Measurements from ENCODE around the gene ACAT2.

ACAT2 gene

GRCh38 chr6:159777240-159777904 lies 15.5 kb downstream of the ACAT2 start:
- DNase-seq (ENCODE audit: low read depth), result no peak
- TF ChIP-seq CTCF (IDR thresholded peaks at IDR 0.05; ENCODE audit: low read length, missing control alignments), result no peak
- no peak overlapping the region for H3K4me3 ChIP-seq (replicated peaks; ENCODE audit: low read depth, low read length)

DNA sequence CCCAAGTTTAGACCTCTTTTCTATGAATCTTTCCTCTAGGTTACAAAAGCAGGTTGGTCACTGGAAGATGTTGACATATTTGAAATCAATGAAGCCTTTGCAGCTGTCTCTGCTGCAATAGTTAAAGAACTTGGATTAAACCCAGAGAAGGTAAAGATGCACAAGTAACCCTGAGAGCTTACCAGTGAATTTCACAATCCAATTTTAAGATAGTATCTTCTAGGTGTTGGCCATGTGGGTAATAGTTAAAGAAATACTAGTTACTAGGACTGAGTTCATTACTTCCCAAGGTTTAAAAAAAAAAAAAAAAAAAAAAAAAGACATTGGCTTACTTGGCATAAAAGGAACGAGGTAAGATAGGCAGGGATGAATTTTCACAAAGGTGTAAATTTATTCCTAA lies 16.3 kb downstream of the ACAT2 start:
- DNase-seq (ENCODE audit: low read depth), result no peak

DNA sequence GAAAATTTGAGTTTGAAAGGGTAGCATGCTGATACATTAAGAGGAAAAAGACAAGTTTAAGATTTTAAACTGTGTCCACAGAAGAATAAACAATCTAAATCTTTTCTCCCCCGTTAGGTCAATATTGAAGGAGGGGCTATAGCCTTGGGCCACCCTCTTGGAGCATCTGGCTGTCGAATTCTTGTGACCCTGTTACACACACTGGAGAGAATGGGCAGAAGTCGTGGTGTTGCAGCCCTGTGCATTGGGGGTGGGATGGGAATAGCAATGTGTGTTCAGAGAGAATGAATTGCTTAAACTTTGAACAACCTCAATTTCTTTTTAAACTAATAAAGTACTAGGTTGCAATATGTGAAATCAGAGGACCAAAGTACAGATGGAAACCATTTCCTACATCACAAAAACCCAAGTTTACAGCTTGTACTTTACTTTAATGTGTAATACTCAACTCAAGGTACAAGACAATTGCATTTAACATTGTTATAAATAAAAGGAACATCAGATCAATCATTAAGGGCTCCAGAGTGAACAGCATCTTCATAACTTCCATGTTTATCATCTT lies 16.8 kb downstream of the ACAT2 start:
- TF ChIP-seq CTCF (IDR thresholded peaks at IDR 0.05; ENCODE audit: low read length, missing control alignments), result no peak
- no peak for DNase-seq (ENCODE audit: low read depth)
- H3K4me3 ChIP-seq (replicated peaks; ENCODE audit: low read depth, low read length), result no peak overlapping the region

More for the DNA sequence above, 16.3 kb downstream of the ACAT2 start:
- H3K4me3 ChIP-seq (replicated peaks; ENCODE audit: low read depth, low read length), result no peak overlapping the region
- no peak for TF ChIP-seq CTCF (IDR thresholded peaks at IDR 0.05; ENCODE audit: low read length, missing control alignments)

GRCh38 chr6:159788276-159788675 lies 26.4 kb downstream of the ACAT2 start:
- no peak for DNase-seq (ENCODE audit: low read depth)
- no peak for TF ChIP-seq CTCF (IDR thresholded peaks at IDR 0.05; ENCODE audit: low read length, missing control alignments)

GRCh38 chr6:159788753-159789376 lies 27.0 kb downstream of the ACAT2 start:
- DNase-seq (ENCODE audit: low read depth), result peak; percentile 37
- TF ChIP-seq CTCF (IDR thresholded peaks at IDR 0.05; ENCODE audit: low read length, missing control alignments), result no peak
- H3K4me3 ChIP-seq (replicated peaks; ENCODE audit: low read depth, low read length), result peak overlapping the region; percentile 96

More at GRCh38 chr6:159788276-159788675, 26.4 kb downstream of the ACAT2 start:
- H3K4me3 ChIP-seq (replicated peaks; ENCODE audit: low read depth, low read length), result peak overlapping the region; percentile 96

- TF ChIP-seq CTCF (IDR thresholded peaks at IDR 0.05; ENCODE audit: low read length, missing control alignments), result no peak
- DNase-seq (ENCODE audit: low read depth), result peak; percentile 100
These were observed 27.7 kb downstream of the ACAT2 start, which contains the start of gene TCP1 for GRCh38 chr6:159789377-159790148. TCP1 (minus strand) TSS chr6:159789602; CDS start chr6:159789468, 134 bp downstream.

More at GRCh38 chr6:159789377-159790148, 27.7 kb downstream of the ACAT2 start, which contains the start of gene TCP1:
- H3K4me3 ChIP-seq (replicated peaks; ENCODE audit: low read depth, low read length), result peak within 1 kb of the TSS; percentile 96

Measured in fibroblast of pulmonary artery (primary cell).